ENCODE measurements around the gene CADM1. TPM values are rescaled to one million over a fixed set of nuclear protein-coding genes. Genes with fewer than 3 reads are reported as not detected.

CADM1 gene
- total RNA-seq, 1 experiment from 2014 or later: 534 TPM

DNA sequence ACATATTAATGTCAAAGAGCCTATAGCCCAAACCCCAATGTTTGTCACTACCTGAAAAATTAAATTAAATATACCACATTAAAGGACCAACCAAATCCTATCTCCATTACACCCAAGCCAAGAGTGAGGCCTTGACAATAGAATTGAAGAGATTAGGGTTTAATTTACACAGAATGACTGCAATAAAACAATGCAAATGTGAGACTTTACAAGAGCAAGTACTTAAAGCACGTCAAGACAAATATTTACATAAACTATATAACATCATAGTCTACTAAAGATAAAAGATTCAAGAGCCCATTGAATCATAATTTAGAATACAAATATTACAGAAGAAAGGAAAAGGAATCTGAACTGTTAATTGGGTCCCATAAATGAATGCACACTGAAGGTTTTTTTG, 85.6 kb downstream of the CADM1 start:
- Histone ChIP-seq H3K27me3 (replicated peaks; ENCODE audit: control insufficient read depth, insufficient read depth, low read length) (no peaks in the 10 kb centered on the region), H3K4me3 (ENCODE audit: low read depth, low read length) (no peak overlapping the region), H3K4me1 (peaks cover 38% of the 10 kb centered on the region), H3K36me3 (ENCODE audit: control insufficient read depth, insufficient read depth, low read length) (no peaks in the 10 kb centered on the region), H3K9me3 (no peaks in the 10 kb centered on the region)
- intact Hi-C loops (cut with micrococcal nuclease; ENCODE audit: unreplicated experiment): no loop called here
- no peak for DNase-seq
- peaks cover 31% of the 10 kb centered on the region for H3K4me1 Mint-ChIP-seq (ENCODE audit: low read depth, unreplicated experiment)
- POLR2A ChIA-PET: no interaction called here
- H3K9me3 Mint-ChIP-seq (ENCODE audit: unreplicated experiment): no peaks in the 10 kb centered on the region
- no TSS peak for BruUV-seq (replicated peaks)
- no peaks in the 10 kb centered on the region for H3K27me3 Mint-ChIP-seq (ENCODE audit: insufficient read depth, unreplicated experiment)
- H3K27ac Mint-ChIP-seq (ENCODE audit: unreplicated experiment): no peak overlapping the region
- no peak overlapping the region for H3K4me3 Mint-ChIP-seq (ENCODE audit: unreplicated experiment)
- CTCF ChIA-PET: no interaction called here
- TF ChIP-seq, protein P1, sequence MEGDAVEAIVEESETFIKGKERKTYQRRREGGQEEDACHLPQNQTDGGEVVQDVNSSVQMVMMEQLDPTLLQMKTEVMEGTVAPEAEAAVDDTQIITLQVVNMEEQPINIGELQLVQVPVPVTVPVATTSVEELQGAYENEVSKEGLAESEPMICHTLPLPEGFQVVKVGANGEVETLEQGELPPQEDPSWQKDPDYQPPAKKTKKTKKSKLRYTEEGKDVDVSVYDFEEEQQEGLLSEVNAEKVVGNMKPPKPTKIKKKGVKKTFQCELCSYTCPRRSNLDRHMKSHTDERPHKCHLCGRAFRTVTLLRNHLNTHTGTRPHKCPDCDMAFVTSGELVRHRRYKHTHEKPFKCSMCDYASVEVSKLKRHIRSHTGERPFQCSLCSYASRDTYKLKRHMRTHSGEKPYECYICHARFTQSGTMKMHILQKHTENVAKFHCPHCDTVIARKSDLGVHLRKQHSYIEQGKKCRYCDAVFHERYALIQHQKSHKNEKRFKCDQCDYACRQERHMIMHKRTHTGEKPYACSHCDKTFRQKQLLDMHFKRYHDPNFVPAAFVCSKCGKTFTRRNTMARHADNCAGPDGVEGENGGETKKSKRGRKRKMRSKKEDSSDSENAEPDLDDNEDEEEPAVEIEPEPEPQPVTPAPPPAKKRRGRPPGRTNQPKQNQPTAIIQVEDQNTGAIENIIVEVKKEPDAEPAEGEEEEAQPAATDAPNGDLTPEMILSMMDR (IDR thresholded peaks at IDR 0.05; ENCODE audit: insufficient read depth in 1 of 2, low read depth in 1 of 2, low read length in 1 of 2, severe bottlenecking in 1 of 2, unreplicated experiment in 1 of 2): no peak
- peaks cover 12% of the 10 kb centered on the region for H3K36me3 Mint-ChIP-seq (ENCODE audit: insufficient read depth, unreplicated experiment)

DNA sequence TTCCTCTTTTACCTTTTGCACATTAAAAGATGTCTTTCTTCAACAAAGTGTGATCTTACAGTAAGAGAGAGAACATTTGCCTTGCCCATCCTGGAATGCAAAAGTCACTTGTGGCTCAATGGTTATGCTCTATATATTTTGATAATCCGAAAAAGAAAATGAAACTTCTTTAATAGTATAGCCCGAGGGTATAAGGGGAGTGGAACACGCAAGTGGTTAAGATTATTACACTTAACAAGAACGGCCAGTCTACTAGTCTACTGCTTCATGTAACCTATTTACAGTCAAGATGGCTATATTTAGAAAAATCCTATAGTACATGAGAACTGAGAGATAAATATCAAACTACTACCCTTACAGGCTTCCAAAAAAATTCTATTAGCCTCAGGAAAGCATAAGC, 86.1 kb downstream of the CADM1 start:
- Mint-ChIP-seq H3K9me3 (ENCODE audit: unreplicated experiment) (no peaks in the 10 kb centered on the region), H3K36me3 (ENCODE audit: insufficient read depth, unreplicated experiment) (peaks cover 12% of the 10 kb centered on the region), H3K27me3 (ENCODE audit: insufficient read depth, unreplicated experiment) (no peaks in the 10 kb centered on the region), H3K4me1 (ENCODE audit: low read depth, unreplicated experiment) (peaks cover 37% of the 10 kb centered on the region), H3K4me3 (ENCODE audit: unreplicated experiment) (no peak overlapping the region), H3K27ac (ENCODE audit: unreplicated experiment) (no peak overlapping the region)
- H3K27me3 ChIP-seq (replicated peaks; ENCODE audit: control insufficient read depth, insufficient read depth, low read length): no peaks in the 10 kb centered on the region
- no peak for DNase-seq
- H3K9me3 ChIP-seq: no peaks in the 10 kb centered on the region
- ChIA-PET POLR2A (no interaction called here), CTCF (no interaction called here)
- H3K4me3 ChIP-seq (ENCODE audit: low read depth, low read length): no peak overlapping the region
- no peaks in the 10 kb centered on the region for H3K36me3 ChIP-seq (ENCODE audit: control insufficient read depth, insufficient read depth, low read length)
- no TSS peak for BruUV-seq (replicated peaks)
- intact Hi-C loops (cut with micrococcal nuclease; ENCODE audit: unreplicated experiment): no loop called here
- peaks cover 38% of the 10 kb centered on the region for H3K4me1 ChIP-seq
- TF ChIP-seq, protein P1 (IDR thresholded peaks at IDR 0.05; ENCODE audit: insufficient read depth in 1 of 2, low read depth in 1 of 2, low read length in 1 of 2, severe bottlenecking in 1 of 2, unreplicated experiment in 1 of 2): no peak

- H3K27me3 ChIP-seq (replicated peaks; ENCODE audit: control insufficient read depth, insufficient read depth, low read length): no peaks in the 10 kb centered on the region
- no peak overlapping the region for H3K27ac Mint-ChIP-seq (ENCODE audit: unreplicated experiment)
Observed at GRCh38 chr11:115411120-115411519, 93.1 kb downstream of the CADM1 start.

More at GRCh38 chr11:115411120-115411519, 93.1 kb downstream of the CADM1 start:
- Mint-ChIP-seq H3K36me3 (ENCODE audit: insufficient read depth, unreplicated experiment) (peaks cover 18% of the 10 kb centered on the region), H3K4me1 (ENCODE audit: low read depth, unreplicated experiment) (peaks cover 51% of the 10 kb centered on the region), H3K9me3 (ENCODE audit: unreplicated experiment) (no peaks in the 10 kb centered on the region), H3K4me3 (ENCODE audit: unreplicated experiment) (no peak overlapping the region), H3K27me3 (ENCODE audit: insufficient read depth, unreplicated experiment) (no peaks in the 10 kb centered on the region)
- DNase-seq: no peak
- POLR2A ChIA-PET: no interaction called here
- H3K4me3 ChIP-seq (ENCODE audit: low read depth, low read length): no peak overlapping the region
- H3K36me3 ChIP-seq (ENCODE audit: control insufficient read depth, insufficient read depth, low read length): no peaks in the 10 kb centered on the region
- BruUV-seq (replicated peaks): no TSS peak
- CTCF ChIA-PET: no interaction called here
- no peaks in the 10 kb centered on the region for H3K9me3 ChIP-seq
- TF ChIP-seq, protein P1 (IDR thresholded peaks at IDR 0.05; ENCODE audit: insufficient read depth in 1 of 2, low read depth in 1 of 2, low read length in 1 of 2, severe bottlenecking in 1 of 2, unreplicated experiment in 1 of 2): no peak
- intact Hi-C loops (cut with micrococcal nuclease; ENCODE audit: unreplicated experiment): no loop called here
- peaks cover 46% of the 10 kb centered on the region for H3K4me1 ChIP-seq

Measured in Caco-2 (cell line).